ENCODE measurements around the gene MCF2L. TPM values are rescaled to one million over a fixed set of nuclear protein-coding genes. Genes with fewer than 3 reads are reported as not detected.

Gene MCF2L
- total and polyA plus RNA-seq, 10 of the 15 experiments (the other 5 are each of a cell fraction or from before 2014, with no cell fraction given), result 0.06 to 1.1 (median 0.21) TPM; not detected in 2

DNA sequence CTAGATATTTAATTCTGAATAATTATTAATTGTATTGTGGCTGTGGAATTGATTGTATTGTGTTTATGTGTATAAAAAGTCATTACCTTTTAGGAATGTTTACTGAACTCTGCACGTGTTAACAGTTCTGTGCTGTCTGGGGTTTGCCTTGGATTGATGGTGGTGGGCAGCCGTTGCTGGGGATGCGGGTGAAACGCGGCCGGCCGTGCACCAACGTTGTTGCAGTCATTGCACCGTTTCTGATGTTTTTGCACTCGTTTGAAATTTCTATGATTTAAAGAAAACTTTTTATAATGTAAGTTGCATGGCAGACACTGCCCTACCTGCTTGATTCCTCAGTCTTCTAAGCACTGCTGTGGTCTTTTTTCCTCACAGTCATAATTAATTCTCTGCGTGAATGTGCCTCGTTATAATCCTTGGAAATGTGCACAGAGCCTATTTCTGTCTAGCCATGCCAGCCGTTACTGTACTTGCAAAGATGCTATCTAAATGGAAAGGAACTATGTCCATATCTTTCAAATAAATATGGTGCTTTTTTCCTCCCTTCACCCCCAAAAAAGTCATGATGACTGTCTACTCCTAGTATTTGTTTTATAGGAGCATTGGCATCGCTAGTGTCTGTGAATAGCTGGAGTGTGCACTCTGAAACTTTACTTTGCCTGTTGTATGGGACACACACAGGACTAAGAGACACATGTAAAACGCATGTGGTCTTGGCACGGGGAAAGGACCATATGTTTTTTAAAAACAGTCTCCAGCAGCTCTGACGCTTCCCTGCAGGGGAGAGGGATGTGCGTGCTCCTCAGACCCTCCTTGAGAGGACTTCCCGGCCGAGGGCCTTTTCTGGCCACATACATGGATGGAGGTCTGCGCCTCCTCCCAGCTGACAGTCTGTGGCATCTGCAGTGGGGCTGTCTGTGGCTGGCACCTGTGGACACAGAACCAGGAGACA lies 40.7 kb upstream of the MCF2L start (continued):
- TF ChIP-seq KDM1A (IDR thresholded peaks at IDR 0.05; ENCODE audit: borderline replicate concordance), result no peak
- TF ChIP-seq, protein P1, sequence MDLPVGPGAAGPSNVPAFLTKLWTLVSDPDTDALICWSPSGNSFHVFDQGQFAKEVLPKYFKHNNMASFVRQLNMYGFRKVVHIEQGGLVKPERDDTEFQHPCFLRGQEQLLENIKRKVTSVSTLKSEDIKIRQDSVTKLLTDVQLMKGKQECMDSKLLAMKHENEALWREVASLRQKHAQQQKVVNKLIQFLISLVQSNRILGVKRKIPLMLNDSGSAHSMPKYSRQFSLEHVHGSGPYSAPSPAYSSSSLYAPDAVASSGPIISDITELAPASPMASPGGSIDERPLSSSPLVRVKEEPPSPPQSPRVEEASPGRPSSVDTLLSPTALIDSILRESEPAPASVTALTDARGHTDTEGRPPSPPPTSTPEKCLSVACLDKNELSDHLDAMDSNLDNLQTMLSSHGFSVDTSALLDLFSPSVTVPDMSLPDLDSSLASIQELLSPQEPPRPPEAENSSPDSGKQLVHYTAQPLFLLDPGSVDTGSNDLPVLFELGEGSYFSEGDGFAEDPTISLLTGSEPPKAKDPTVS (IDR thresholded peaks at IDR 0.05; ENCODE audit: low read depth, low read length), result no peak

DNA sequence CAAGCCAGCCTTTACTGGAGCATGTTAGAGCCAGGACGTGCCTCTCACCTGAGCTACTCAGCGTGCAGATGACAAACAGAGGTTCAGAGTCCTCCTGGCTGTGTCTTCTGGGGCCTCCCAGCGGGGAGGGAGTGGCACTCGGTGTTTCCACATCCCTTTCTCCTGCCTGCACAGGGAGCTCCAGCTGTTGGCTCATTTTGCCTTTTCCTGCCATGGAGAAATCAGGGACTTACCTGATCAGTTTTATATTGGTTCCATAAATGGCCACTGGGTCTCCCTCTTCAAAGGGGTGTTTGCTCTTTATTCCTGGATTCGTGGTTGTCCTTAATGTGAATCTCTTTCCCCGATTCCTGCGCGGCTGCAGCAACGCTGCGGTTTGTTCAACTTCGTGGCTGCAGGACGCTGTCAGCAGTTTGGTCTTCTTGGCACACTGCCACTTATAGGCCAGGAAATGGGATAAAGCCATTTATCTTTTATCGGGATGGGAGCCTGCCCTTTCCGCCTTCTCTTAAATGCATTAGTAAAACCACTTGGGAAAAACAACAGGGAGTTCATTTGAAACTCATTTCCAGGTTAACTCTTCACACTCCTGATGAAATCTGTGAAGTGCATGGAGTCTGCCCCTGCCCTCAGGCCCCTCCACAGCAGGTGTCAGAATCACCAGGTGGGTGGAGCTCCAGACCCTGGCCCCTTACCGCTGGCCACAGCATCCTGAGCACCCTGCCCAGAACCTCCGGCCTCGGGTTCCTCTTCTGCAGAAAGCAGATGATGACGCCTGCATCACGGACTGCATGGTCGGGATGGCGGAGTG lies 39.8 kb upstream of the MCF2L start:
- 10% methylated on average over 21 of the region's 21 CpGs for WGBS (ENCODE audit: insufficient coverage, insufficient replicate concordance, low lambda C conversion rate, missing lambda C conversion rate)
- in situ Hi-C loops (cut with MboI), result no loop called here
- no peak for FAIRE-seq
- no peak for TF ChIP-seq CBFB (IDR thresholded peaks at IDR 0.05; ENCODE audit: low read depth)
- no peak for TF ChIP-seq FOXM1 (IDR thresholded peaks at IDR 0.05; ENCODE audit: low read depth, low read length)
- no peak for TF ChIP-seq NBN (IDR thresholded peaks at IDR 0.05)
- no peak for TF ChIP-seq MXI1 (IDR thresholded peaks at IDR 0.05; ENCODE audit: low read depth, low read length)
- no peak for TF ChIP-seq RB1 (IDR thresholded peaks at IDR 0.05; ENCODE audit: borderline replicate concordance)
- no peak for TF ChIP-seq EED (IDR thresholded peaks at IDR 0.05; ENCODE audit: low read depth)
- TF ChIP-seq, protein P2, sequence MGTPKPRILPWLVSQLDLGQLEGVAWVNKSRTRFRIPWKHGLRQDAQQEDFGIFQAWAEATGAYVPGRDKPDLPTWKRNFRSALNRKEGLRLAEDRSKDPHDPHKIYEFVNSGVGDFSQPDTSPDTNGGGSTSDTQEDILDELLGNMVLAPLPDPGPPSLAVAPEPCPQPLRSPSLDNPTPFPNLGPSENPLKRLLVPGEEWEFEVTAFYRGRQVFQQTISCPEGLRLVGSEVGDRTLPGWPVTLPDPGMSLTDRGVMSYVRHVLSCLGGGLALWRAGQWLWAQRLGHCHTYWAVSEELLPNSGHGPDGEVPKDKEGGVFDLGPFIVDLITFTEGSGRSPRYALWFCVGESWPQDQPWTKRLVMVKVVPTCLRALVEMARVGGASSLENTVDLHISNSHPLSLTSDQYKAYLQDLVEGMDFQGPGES (IDR thresholded peaks at IDR 0.05), result no peak
- no peak for TF ChIP-seq KDM1A (IDR thresholded peaks at IDR 0.05; ENCODE audit: borderline replicate concordance)
- TF ChIP-seq JUND (IDR thresholded peaks at IDR 0.05; ENCODE audit: low read depth, low read length), result no peak
- TF ChIP-seq, protein P3, sequence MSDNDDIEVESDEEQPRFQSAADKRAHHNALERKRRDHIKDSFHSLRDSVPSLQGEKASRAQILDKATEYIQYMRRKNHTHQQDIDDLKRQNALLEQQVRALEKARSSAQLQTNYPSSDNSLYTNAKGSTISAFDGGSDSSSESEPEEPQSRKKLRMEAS (IDR thresholded peaks at IDR 0.05; ENCODE audit: low read depth, low read length), result no peak
- no peak for TF ChIP-seq SUZ12 (IDR thresholded peaks at IDR 0.05; ENCODE audit: unreplicated experiment)
- TF ChIP-seq BHLHE40 (IDR thresholded peaks at IDR 0.05; ENCODE audit: borderline replicate concordance in 1 of 2, low read depth in 2 of 2, low read length in 1 of 2), result no peak
- TF ChIP-seq, protein P4, sequence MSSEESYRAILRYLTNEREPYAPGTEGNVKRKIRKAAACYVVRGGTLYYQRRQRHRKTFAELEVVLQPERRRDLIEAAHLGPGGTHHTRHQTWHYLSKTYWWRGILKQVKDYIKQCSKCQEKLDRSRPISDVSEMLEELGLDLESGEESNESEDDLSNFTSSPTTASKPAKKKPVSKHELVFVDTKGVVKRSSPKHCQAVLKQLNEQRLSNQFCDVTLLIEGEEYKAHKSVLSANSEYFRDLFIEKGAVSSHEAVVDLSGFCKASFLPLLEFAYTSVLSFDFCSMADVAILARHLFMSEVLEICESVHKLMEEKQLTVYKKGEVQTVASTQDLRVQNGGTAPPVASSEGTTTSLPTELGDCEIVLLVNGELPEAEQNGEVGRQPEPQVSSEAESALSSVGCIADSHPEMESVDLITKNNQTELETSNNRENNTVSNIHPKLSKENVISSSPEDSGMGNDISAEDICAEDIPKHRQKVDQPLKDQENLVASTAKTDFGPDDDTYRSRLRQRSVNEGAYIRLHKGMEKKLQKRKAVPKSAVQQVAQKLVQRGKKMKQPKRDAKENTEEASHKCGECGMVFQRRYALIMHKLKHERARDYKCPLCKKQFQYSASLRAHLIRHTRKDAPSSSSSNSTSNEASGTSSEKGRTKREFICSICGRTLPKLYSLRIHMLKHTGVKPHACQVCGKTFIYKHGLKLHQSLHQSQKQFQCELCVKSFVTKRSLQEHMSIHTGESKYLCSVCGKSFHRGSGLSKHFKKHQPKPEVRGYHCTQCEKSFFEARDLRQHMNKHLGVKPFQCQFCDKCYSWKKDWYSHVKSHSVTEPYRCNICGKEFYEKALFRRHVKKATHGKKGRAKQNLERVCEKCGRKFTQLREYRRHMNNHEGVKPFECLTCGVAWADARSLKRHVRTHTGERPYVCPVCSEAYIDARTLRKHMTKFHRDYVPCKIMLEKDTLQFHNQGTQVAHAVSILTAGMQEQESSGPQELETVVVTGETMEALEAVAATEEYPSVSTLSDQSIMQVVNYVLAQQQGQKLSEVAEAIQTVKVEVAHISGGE (CRISPR knock-in tag; IDR thresholded peaks at IDR 0.05), result no peak

More for the DNA sequence above, 39.8 kb upstream of the MCF2L start:
- SMC1A ChIA-PET (ENCODE audit: uncharacterized antibody, unreplicated experiment), result no interaction called here
- ATAC-seq, result no peak
- Histone ChIP-seq H3K4me1 (ENCODE audit: control insufficient read depth, insufficient read depth, low read length) (no peaks in the 10 kb centered on the region), H3K4me3 (no peak overlapping the region), H3K36me3 (ENCODE audit: control insufficient read depth in 2 of 2, insufficient read depth in 2 of 2, low read length in 1 of 2) (no peaks in the 10 kb centered on the region), H3K79me2 (ENCODE audit: control insufficient read depth, insufficient read depth, low read length) (no peaks in the 10 kb centered on the region), H2AFZ (ENCODE audit: control insufficient read depth, low read depth, low read length) (no peak overlapping the region), H3K4me2 (ENCODE audit: control insufficient read depth, insufficient read depth) (no peak overlapping the region), H3K27ac (ENCODE audit: control insufficient read depth, insufficient read depth) (no peak overlapping the region), H3K9me3 (replicated peaks; ENCODE audit: control insufficient read depth, insufficient read depth, low read length) (no peaks in the 10 kb centered on the region), H3K9ac (ENCODE audit: control insufficient read depth, insufficient read depth, low read length) (no peak overlapping the region), H3K27me3 (replicated peaks in 1 of 2; ENCODE audit: control insufficient read depth in 2 of 2, insufficient read depth in 2 of 2, low read length in 1 of 2) (peaks cover 0 to 2% of the 10 kb centered on the region in 2 experiments; a peak in 3 of 4 replicates), H4K20me1 (ENCODE audit: control insufficient read depth, insufficient read depth) (no peaks in the 10 kb centered on the region)
- POLR2A ChIA-PET, result no interaction called here
- CTCF ChIA-PET, result interaction anchor here (1.6 kb wide), 1 partner anchor 14 kb away, joined by 5 read pairs; no protein-coding TSS in a partner anchor
- intact Hi-C loops (cut with micrococcal nuclease; ENCODE audit: unreplicated experiment), result no loop called here
- DNase-seq (ENCODE audit: low read depth, low spot score), result no peak
- RAD21 ChIA-PET (ENCODE audit: unreplicated experiment), result no interaction called here
- no TSS peak for BruUV-seq (replicated peaks)
